RWPE1 (cell line): ENCODE measurements around the gene CFAP74.

ENCODE experiments used
- CTCF ChIA-PET: fragments of 350-600 bp; sonication (Branson Sonifier 250); formaldehyde crosslinking; extraction: SDS; loops from one replicate; lab custom pipeline; 2021; lab: Yijun Ruan, JAX
- POLR2A ChIA-PET: fragments of 400-600 bp; formaldehyde crosslinking; extraction: SDS; loops from one replicate; lab custom pipeline; 2020; ENCODE audit warnings: antibody characterized with exemption; ENCODE audit not compliant: low non-redundant PET; lab: Yijun Ruan, JAX
- DNase-seq: peaks from one replicate; pipeline ENCODE4 v3.0.0; 2012; ENCODE audit warnings: low spot score
- H3K27ac ChIP-seq: fragments of 450-650 bp; 2 replicates; pipeline ENCODE4 v1.5.1; 2017
- TF ChIP-seq, protein P1 (sequence below): fragments of 450-650 bp; conservative IDR thresholded peaks from 2 replicates; pipeline ENCODE4 v1.5.1; 2017; ENCODE audit warnings: low read depth, mild to moderate bottlenecking

Gene CFAP74

DNA sequence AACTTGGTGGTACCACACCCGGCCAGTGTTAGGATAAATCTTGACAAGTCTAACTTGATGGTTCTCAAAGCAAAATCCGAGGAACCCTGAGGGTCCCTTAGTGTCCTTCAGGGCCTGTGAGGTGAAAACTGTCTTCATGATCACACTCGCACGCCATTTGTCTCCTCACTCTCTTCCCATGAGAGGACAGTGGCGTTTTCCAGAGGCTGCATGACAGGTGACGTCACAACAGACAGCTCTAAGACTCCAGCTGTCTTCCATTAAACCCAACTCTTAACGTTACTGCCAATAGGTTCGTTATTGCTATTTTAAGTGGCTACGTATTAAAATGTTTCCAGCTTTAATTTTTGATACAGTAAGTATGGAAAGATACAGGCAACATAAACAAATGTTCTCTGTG, 13.8 kb downstream of the CFAP74 start:
- no peak overlapping the region for H3K27ac ChIP-seq
- POLR2A ChIA-PET, result no interaction called here
- TF ChIP-seq, protein P1, sequence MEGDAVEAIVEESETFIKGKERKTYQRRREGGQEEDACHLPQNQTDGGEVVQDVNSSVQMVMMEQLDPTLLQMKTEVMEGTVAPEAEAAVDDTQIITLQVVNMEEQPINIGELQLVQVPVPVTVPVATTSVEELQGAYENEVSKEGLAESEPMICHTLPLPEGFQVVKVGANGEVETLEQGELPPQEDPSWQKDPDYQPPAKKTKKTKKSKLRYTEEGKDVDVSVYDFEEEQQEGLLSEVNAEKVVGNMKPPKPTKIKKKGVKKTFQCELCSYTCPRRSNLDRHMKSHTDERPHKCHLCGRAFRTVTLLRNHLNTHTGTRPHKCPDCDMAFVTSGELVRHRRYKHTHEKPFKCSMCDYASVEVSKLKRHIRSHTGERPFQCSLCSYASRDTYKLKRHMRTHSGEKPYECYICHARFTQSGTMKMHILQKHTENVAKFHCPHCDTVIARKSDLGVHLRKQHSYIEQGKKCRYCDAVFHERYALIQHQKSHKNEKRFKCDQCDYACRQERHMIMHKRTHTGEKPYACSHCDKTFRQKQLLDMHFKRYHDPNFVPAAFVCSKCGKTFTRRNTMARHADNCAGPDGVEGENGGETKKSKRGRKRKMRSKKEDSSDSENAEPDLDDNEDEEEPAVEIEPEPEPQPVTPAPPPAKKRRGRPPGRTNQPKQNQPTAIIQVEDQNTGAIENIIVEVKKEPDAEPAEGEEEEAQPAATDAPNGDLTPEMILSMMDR, result no peak
- DNase-seq, result no peak
- CTCF ChIA-PET, result interaction anchor here (0.6 to 1.3 kb wide), 2 partner anchors 55 to 379 kb away, joined by 3 read pairs; no protein-coding TSS in a partner anchor

DNA sequence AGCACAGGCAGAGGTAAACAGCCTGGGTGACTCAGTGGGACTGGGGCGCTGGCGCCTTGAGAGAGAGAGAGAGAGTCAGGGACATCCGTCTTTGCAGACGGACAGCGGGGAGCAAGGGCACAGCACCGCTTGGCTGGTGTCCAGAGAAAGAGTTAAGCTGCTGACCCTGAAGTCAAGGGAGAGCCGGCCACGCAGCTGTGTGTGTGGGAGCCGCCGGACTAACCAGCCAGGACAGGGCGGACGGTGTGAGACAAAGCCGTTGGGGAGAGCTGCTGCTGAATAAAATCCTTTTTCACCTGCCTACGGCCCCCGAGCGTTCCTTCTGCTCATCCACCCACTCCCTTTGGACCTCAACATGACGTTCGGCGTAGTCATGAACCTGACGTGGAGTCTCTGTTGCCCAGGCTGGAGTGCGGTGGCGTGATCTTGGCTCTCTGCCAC, 14.5 kb downstream of the CFAP74 start:
- POLR2A ChIA-PET, result no interaction called here
- CTCF ChIA-PET, result interaction anchor here (0.7 kb wide), 1 partner anchor 550 kb away, joined by 3 read pairs; no protein-coding TSS in a partner anchor

DNA sequence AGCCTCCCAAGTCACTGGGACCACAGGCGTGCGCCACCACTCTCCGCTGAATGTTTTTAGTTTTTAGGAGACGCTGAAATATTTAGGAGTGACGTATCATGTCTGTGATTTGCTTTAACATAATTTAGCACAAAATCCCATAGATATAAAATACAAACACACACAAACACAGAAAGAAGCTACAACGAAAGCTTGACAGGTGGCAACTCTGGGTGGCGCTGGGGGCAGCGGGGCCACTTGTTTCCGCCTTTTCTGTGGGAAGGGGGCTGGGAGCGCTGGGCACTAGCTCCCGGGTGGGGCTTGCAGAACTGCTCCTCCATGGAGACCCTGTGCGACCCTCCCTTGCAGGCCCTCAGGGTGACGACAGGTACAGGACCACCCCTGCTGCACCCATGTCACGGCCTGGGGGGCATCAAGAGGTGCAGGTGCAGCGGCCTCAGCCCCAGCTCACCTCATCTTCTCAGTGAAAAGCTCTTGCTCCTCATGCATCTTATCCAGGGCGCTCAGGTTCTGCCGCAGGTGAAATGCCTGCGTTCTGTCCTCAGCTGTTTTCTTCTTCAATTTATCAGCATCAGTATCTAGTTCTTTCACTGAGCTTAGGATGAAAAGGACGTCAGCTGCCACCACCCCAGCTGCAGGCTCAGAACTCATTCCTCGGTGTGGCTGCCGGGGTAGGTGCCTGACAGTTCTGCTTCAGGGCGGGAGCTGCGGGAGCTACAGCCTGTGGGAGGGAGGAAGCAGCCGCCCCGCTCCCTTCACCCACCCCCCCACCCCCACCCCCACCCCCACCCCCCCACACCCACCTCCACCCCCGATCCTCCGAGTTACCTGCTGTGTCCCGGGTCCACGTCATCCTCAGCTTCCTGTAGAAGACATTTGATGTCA, 15.3 kb downstream of the CFAP74 start:
- no peak overlapping the region for H3K27ac ChIP-seq
- CTCF ChIA-PET, result interaction anchor here (0.6 to 0.7 kb wide), 2 partner anchors 176 to 551 kb away, joined by 3 to 5 read pairs; no protein-coding TSS in a partner anchor
- TF ChIP-seq, protein P1, result no peak
- no peak for DNase-seq
- POLR2A ChIA-PET, result no interaction called here

More for the DNA sequence above, 14.5 kb downstream of the CFAP74 start:
- no peak overlapping the region for H3K27ac ChIP-seq
- DNase-seq, result no peak
- TF ChIP-seq, protein P1, result no peak

DNA sequence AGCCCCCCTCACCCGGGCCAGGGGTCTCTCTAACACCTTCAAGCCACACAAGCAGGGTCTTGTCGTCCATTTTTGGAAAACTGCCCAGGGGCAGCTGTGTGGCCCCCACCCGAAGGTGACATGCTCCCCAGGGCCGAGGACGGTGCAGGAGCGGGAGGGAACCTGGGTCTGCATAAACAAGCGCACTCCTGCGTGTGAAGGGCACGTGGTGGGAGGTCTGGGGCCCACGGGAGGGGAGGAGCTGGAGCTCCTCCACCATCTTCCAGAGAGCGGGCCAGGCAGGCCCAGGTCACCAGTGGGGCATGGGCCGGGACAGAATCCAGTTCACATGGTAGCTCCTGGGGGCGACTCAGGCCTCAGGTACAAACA, 16.5 kb downstream of the CFAP74 start:
- TF ChIP-seq, protein P1, result no peak
- POLR2A ChIA-PET, result no interaction called here
- CTCF ChIA-PET, result no interaction called here
- no peak for DNase-seq
- H3K27ac ChIP-seq, result no peak overlapping the region

DNA sequence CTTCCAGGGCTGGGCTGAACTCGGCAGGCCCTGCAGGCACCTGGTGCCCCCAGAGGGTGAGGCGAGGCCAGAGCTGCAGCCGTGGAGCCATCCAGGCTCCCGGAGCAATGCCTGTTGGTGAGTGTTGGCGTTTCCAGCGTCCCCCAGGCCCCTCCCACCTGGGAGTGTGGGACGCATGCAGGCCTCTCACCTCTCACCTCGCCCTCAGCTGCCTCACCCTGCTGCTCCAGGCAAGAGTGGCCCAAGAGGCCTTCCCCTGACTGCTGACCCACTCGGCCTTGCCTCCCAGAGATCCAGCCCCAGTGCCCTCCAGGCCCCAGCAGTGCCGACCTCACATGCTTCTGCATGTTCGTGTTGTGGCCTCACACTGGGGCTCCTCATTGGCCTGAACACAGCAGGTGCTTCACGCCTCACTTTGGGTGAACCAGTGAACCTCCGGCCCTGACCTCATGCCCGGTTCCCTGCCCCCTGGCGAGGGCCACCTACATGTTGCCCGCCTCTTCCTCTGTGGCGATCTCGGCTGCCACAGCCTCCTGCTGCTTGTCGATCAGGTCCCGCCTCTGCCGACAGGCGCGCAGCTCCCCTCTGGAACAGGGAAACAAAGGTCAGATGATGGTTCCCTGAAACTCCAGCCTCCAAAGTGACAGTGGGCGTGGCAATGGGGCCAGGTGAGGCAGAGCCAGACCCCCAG, 17.0 kb downstream of the CFAP74 start:
- DNase-seq, result no peak
- TF ChIP-seq, protein P1, result no peak
- no peak overlapping the region for H3K27ac ChIP-seq
- CTCF ChIA-PET, result no interaction called here
- POLR2A ChIA-PET, result no interaction called here

DNA sequence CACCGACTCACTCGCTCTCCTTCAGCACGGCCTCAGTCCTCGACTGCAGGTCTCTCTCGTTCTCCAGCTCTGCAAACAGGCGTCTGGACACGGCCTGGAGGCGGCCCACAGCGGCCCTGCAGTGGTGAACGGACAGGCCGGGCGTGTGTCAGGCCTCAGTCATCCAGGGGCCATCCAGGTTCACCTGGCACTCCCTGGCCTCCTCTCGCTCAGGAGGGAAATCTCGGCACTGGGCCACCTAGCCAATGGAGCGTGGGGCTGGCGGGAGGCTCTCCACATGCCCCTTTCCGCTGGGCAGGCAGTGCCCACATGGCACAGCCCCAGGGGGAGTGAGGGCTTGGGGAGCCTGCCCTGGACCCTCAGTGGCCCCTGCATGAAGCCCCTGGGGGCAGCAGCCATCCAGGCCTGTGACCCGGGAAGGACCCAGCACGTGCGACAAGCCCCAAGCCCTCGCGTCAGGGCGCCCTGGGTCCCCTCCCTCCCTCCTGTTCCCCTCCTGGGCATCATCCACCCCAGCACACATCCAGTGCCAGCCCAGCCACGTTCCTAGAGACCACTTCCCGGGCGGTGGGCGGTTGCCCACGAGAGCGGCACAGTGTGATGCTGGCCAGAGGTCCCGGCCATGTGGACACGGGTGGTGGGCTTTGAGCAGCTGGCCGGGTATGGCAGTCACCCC, 18.1 kb downstream of the CFAP74 start:
- DNase-seq, result no peak
- POLR2A ChIA-PET, result interaction anchor here (0.6 kb wide), 1 partner anchor 10 kb away, joined by 12 read pairs; no protein-coding TSS in a partner anchor
- CTCF ChIA-PET, result no interaction called here
- TF ChIP-seq, protein P1, result no peak
- H3K27ac ChIP-seq, result no peak overlapping the region
